HG03469 (cell line): ENCODE data around the gene PGGHG.
"Not testable (repeated sequence)": the region's sequence is repeated elsewhere in the genome, so short reads cannot be mapped to it uniquely, and the experiment has no call there.

Experiments
- ATAC-seq: cut with Tn5 transposase; IDR thresholded peaks from one replicate; pipeline ENCODE4 v1.9.1; 2021; ENCODE audit warnings: mild to moderate bottlenecking, moderate library complexity, moderate number of reproducible peaks; ENCODE audit not compliant: unreplicated experiment

PGGHG gene

DNA sequence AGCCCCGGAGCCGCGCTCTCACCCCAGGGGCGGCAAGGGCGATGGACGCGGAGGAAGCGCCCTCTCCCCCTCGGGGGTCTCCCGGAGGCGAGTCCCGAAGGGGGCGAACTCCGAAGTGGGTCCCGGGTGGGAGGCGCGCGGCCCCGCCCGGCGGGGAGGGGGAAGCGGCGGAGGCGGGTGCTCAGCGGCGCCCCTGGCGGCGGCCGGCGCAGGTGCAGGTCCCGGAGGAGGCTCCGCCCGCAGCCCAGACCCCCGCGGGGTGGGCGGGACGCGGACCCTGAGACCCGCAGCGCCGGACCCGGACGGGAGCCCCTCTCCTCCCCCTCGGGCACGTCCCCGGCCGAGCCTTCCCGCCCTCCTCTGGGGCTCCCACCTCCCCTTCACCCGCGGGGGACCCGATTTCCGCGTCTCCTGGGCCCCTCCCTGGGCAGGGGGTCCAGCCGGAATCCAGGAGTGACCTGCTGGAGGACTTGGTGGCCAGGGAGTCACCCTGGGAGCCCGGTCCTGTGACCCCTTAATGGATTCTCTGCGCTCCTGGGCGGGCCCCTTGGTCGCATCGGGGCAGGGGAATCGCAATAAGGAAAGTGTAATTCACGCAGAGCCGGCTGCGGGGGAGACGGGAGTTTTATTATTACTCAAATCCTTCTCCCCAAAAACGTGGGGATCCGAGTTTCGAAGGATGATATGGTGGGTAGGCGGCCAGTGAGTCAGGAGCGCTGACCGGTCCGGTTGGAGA, 22.3 kb downstream of the PGGHG start:
- not testable (repeated sequence) for ATAC-seq

DNA sequence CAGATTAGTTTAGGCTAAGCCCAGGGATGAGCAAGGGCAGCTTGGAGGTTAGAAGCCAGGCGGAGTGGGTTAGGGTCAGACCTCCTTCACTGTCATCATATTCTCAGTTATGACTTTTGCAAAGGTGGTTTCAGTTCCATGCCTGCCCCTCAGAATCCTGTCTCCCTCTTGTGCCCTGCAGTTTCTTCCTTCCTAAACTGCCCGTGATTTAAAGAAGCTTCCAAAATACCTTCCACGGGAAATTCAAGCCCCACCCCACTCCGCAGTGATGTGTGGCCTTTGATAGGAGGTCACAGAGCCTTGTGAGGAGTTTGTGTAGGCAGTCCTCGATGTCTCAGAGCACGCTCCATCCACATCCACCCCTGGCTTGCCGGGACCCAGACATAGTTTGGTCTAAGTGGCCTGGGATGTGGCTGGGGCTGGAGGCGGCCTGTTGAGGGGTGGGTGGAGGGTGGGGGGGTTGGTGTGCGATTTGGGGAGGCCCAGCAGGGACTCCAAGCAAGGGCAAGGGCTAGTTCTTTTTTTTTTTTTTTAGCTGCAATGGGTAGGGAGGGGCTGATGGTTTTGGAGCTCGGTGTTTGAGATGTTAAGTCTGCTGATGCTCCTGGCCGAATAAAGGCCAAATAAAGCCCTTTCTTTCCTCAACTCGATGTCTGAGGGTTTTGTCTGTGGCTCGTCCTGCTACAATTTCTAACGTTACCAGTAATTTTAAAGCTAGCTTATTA, 23.3 kb downstream of the PGGHG start:
- ATAC-seq = no peak

DNA sequence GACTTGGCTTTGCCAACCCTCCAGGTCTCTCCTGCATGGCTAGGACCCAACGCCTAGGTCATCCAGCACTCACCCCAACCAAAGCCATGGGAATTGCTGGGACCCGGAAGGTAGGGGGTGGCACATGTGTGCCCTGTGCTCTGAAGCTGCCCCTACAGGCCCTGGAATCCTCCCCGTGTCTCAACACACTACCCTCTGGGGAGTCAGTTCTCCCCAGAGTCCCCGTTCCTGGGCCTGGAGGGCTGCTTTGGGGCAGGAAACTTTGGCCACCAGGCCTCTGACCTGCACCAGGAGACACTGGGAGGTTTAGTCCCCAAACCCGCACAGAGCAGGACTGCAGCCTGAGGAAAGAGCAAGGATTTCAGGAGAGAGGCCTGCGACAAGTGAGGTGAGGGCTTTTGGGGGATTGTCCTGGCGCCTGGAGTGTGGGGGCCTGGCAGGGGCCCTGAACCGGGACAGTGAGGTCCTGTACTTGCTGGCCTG, 24.4 kb downstream of the PGGHG start:
- no peak for ATAC-seq

DNA sequence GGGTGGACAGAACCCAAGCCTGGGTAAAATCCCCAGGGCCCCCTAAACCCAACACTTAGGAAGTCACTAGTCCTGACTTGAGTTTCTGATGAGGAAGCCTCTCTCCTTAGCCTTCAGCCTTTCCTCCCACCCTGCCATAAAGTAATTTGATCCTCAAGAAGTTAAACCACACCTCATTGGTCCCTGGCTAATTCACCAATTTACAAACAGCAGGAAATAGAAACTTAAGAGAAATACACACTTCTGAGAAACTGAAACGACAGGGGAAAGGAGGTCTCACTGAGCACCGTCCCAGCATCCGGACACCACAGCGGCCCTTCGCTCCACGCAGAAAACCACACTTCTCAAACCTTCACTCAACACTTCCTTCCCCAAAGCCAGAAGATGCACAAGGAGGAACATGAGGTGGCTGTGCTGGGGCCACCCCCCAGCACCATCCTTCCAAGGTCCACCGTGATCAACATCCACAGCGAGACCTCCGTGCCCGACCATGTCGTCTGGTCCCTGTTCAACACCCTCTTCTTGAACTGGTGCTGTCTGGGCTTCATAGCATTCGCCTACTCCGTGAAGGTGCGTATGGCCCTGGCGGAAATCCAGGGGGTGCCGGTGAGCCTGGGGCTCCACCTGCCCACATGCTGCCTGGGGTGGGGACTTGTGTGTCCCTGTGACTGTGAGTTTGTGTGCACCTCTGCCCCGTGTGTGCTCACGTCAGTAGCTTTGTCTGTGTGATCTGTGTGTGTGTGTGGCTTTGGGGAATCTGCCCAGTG, 25.0 kb downstream of the PGGHG start, which contains the start of gene IFITM1:
TSS of gene IFITM1 (plus strand) at position 254 of the 767 bp plus-strand sequence. CDS start at position 385, 131 bp downstream.
- no peak for ATAC-seq

DNA sequence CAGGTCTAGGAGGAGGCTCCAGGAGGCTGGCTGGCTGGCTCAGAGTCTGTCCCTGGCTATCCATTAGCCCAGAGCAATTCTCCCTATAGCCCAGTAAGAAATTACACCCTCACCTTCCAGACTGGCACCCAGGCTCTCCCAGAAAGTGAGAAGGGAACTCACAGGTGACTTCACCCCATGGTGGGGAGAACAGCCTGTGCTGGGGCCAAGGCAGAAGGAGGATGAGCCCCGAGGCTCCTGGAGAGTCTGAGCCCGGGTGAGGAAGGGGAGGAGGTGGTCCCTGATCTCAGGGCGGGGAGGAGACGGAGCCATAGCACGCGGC, 25.6 kb downstream of the PGGHG start:
- ATAC-seq = not testable (repeated sequence)

DNA sequence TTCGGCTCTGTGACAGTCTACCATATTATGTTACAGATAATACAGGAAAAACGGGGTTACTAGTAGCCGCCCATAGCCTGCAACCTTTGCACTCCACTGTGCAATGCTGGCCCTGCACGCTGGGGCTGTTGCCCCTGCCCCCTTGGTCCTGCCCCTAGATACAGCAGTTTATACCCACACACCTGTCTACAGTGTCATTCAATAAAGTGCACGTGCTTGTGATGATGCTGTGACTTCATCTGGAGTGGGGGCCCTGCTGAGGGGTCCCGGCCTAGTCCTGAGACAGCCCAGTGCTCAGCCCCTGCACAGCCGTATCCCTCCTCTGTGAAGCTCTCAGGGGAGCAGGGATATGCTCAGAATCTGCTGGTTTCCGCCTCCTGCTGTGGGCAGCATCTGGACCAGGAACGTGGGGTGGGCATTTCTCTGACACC, 26.1 kb downstream of the PGGHG start:
- no peak for ATAC-seq

DNA sequence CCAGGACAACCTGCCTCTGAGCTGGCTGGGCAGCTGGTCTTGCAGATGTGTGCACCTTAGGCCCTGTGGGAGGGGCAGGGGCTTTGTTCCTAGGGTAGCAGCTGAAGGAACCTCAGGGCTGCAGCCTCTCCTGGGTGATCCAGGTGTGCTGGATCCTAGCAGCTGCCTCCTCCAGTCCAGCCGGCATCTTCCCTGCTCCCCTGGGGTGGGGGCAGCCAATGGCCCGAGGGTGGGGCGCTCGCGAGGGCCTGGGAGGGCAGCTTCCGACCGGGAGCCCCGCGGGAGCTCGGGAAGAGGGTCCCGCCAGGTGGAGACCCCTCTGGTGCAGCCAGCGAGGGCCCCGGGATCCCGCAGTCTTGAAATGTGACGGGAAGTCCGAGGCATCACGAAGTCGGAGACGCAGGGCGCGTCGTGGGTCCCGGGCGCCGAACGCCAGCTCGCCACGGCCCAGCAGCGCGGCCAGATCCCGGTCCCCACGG, 26.6 kb downstream of the PGGHG start:
- ATAC-seq = no peak

DNA sequence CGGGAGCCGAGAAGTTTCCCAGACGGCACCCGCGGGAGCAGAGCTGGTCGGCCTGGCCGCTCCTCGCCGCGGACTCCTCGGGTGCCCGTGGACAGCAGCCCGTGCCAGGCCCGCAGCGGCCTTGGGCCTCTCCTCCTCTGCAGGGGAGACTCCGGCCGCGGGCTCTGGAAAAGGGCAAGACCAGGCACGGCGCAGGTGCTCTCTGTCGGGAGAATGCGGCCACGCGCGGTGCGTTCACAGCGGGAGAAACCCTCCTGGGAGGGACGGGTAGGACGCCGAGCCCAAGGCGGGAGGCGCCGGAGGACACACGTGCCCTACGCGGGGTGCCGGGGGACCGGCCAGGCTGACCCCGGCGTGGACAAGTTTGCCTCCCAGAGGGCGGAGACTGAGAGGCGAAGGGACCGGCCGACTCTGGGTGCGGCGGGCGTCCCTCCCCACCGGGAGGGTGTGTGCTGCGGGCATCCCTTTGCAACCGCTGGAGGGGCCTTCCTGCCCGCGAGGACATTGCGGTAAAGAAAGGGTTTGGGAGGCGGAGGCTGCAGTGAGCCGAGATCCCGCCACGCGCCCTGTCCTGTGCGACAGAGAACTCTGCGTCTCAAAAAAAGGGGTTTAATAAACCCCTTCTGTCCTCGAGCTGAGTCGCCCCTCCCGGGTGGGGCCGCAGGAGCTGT, 27.2 kb downstream of the PGGHG start:
- no peak for ATAC-seq

DNA sequence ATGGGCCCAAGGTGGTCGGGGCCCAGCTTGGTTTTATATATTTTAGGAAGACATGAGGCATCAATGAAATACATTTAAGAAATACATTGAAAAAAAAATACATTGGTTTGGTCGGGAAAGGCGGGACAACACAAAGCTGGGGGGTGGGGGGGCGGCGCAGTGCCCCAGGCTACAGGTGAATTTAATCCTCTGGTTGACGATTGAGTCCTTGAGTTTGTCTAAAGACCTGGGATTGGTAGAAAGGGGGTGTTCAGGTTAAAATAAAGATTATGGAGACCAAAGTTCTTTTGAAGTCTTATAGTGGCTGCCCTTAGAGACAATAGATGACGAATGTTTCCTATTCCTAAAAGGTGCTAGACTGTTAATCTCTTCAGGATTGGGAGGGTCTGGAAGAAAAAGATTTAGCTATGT, 28.0 kb downstream of the PGGHG start:
- no peak for ATAC-seq

DNA sequence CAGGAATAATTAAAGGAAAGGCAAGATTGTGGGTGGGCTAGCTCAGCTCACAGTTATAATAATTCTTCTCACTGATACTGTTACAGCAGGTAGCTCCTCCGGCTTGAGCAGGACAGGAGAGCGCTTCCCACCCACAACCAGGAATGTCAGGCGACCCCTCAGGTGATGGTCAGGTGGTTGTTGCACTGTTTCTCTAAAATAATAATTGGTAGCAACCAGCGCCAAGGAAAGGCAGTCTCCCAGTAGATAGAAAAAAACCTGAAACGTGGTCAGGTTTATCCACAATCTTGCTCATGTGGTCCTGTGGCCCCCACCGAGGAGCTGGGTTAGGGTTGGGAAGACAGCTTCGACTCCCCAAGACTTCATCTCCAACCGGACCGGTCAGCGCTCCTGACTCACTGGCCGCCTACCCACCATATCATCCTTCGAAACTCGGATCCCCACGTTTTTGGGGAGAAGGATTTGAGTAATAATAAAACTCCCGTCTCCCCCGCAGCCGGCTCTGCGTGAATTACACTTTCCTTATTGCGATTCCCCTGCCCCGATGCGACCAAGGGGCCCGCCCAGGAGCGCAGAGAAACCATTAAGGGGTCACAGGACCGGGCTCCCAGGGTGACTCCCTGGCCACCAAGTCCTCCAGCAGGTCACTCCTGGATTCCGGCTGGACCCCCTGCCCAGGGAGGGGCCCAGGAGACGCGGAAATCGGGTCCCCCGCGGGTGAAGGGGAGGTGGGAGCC, 28.9 kb downstream of the PGGHG start:
- not testable (repeated sequence) for ATAC-seq

DNA sequence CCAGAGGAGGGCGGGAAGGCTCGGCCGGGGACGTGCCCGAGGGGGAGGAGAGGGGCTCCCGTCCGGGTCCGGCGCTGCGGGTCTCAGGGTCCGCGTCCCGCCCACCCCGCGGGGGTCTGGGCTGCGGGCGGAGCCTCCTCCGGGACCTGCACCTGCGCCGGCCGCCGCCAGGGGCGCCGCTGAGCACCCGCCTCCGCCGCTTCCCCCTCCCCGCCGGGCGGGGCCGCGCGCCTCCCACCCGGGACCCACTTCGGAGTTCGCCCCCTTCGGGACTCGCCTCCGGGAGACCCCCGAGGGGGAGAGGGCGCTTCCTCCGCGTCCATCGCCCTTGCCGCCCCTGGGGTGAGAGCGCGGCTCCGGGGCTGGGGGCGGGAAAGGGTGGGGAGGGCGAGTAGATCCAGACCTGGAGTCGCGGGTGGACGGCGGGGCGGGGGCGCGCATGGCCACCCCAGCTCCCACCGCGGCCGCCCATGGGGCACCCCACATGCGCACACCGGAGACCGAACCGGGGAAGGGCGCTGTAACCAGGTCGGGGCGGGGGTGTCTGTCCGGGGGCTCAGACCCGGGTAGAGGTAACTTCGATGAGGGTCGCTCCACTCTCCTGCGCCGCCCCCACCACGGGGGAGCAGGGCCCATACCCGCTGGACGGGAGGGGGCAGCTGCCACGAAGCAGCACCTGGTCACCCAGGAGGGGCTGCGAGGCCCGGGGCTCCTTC, 29.6 kb downstream of the PGGHG start:
- ATAC-seq = not testable (repeated sequence)

DNA sequence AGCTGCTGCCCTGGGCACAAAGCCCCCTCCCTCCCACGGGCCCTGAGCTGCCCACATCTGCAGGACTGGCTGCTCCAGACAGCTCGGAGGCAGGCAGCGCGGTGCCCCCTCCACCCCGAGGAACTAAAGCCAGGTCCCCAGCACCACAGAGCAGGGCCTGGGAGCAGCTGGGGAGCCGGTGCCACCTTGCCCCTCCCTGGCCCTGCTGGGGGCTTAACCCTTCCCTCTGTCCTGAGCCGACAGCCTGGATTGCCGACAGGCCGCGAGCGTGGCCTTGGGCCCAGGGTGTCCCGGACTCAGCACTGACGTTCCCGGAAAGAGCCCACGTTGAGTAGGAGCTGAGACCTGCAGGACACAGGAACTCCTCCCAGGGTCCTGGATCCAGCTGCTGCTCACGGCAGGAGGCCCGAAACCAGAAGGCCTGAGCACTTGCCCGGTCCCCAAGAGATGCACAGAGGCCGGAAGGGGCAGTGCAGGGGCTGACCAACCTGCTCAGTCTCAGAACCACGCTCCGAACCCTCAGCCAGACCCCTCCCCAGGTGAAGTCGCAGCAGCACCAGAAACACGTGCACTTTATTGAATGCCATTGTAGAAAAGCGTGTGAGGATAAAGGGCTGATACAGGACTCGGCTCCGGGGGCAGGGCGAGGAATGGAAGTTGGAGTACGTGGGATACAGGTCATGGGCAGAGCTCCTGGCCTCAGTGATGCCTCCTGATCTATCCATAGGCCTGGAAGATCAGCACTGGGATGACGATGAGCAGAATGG, 30.4 kb downstream of the PGGHG start:
- not testable (repeated sequence) for ATAC-seq

DNA sequence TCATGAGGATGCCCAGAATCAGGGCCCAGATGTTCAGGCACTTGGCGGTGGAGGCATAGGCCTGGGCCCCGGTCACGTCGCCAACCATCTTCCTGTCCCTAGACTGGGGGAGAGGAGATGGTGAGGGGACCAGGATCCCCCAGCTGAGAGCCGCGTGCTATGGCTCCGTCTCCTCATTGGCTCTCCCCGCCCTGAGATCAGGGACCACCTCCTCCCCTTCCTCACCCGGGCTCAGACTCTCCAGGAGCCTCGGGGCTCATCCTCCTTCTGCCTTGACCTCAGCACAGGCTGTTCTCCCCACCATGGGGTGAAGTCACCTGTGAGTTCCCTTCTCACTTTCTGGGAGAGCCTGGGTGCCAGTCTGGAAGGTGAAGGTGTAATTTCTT, 31.0 kb downstream of the PGGHG start:
- ATAC-seq = not testable (repeated sequence)

DNA sequence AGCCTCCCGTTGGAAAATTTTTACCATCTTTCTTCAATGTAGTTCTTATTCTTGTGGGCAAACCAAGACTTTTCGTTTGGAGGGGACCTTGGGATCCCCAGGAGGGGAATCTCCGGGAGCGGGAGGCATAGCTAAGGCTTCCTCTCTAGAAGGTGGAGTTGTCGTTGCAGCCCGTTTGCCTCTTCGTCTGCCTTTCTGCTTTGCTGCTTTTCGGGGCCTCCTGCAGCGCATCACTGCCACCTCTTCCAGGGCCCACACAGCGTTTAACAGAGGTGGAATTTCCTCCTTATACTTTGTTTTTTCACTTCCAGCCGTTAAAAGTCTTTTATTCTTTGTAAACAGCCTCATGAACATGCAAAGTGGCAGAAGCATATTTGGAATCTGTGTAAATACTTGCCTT, 35.2 kb downstream of the PGGHG start:
- ATAC-seq = no peak

DNA sequence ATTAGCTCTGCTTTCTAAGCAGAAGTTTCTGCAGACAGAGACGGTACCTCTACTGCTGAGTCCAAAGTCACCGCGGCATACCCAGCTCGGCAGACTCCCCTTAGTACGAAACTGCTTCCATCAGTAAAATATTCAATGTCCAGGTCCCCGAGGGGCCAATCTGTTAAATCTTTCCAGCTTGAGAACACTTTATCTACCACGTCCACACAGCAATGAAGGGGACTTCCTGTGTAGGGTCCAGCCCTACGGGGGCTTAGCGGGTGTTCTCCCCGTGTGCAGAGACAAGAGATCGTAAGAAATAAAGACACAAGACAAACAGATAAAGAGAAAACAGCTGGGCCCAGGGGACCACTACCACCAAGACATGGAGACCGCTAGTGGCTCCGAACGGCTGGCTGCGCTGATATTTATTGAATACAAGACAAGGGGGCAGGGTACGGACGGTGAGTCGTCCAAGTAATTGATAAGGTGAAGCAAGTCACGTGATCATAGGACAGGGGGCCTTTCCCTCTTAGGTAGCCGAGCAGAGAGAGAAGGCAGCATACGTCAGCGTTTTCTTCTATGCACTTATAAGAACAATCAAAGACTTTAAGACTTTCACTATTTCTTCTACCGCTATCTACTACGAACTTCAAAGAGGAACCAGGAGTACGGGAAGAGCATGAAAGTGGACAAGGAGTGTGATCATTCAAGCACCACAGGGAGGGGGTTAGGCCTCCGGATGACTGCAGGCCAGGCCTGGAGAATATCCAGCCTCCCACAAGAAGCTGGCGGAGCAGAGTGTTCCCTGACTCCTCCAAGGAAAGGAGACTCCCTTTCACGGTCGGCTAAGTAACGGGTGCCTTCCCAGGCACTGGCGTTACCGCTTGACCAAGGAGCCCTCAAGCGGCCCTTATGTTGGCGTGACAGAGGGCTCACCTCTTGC, 35.9 kb downstream of the PGGHG start:
- not testable (repeated sequence) for ATAC-seq

DNA sequence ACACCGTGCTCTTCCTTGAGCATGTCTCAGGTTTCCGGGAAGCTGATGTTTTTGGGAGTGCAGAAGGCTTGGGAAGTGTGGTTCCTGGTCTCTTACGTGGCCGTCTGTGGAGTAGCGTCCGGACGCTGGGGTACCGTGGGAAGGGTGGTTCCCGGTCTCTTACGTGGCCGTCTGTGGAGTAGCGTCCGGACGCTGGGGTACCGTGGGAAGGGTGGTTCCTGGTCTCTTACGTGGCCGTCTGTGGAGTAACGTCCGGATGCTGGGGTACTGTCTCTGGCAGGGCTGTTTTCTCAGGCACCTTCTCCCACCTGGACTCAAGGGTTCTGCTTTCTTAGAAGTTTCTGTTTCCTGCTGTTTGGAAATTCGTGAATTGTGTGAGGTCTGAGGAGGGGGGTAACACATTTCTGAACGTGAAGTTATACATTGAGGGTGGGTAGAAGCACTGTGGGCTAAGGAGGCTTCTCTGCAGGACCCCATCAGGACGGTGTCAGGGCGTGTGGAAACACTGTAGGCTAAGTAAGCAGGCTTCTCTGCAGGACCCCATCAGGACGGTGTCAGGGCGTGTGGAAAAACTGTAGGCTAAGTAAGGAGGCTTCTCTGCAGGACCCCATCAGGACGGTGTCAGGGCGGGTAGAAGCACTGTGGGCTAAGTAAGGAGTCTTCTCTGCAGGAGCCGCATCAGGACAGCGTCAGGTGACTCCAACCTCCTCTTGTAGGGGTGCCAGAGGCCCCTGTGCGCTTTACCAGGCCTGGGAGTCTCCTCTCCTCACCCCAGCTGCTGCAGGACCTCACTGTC, 37.1 kb downstream of the PGGHG start:
- no peak for ATAC-seq

DNA sequence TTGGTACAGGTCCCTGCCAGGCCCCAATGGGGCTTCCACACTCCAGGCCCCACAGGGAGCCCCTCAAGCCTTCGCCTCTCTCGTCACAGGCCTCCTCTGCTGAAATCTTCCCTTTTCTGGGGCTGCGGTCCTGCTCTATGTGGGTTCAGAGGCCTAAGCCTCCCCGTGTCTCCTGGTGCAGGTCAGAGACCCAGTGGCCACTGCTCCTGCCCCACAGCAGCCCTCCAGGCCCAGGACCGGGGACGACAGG, 37.6 kb downstream of the PGGHG start:
- ATAC-seq = no peak
